IMR-90 (cell line): ENCODE data around the gene PADI2. TPM values are rescaled to one million over a fixed set of nuclear protein-coding genes. Genes with fewer than 3 reads are reported as not detected.

ENCODE experiments used
- ATAC-seq: fragments of 200-7000 bp; cut with Tn5 transposase; 2 replicates; pipeline ENCODE4 v1.9.1; 2020; ENCODE audit warnings: low read depth, mild to moderate bottlenecking, moderate library complexity
- BruUV-seq: library from RNA; stranded (reverse); fragments of 400-500 nt; replicated peaks from 2 replicates; lab custom pipeline; 2021; lab: Mats Ljungman, UMichigan
- CTCF ChIA-PET: fragments of 300-600 bp; formaldehyde crosslinking; extraction: SDS; loops from one replicate; lab custom pipeline; 2021; ENCODE audit warnings: antibody characterized with exemption; lab: Yijun Ruan, JAX
- POLR2A ChIA-PET: fragments of 300-600 bp; sonication (Branson Sonifier 250); formaldehyde crosslinking; loops from one replicate; lab custom pipeline; 2022; ENCODE audit warnings: antibody characterized with exemption; ENCODE audit not compliant: unreplicated experiment; lab: Charles Lee
- DNase-seq: peaks from one replicate; pipeline ENCODE4 v3.0.0; 2013
- H2AFZ ChIP-seq: replicated peaks from 2 replicates; pipeline ENCODE3; 2013; ENCODE audit warnings: low read length, mild to moderate bottlenecking; ENCODE audit not compliant: poor library complexity
- H2AK5ac ChIP-seq: 2 replicates; pipeline ENCODE4 v1.6.1; 2013; ENCODE audit warnings: low read depth, low read length, inconsistent platforms
- H2AK9ac ChIP-seq: replicated peaks from 2 replicates; pipeline ENCODE3; 2013; ENCODE audit warnings: mild to moderate bottlenecking, low read depth, low read length, moderate library complexity; ENCODE audit not compliant: poor library complexity
- H2BK120ac ChIP-seq: 2 replicates; pipeline ENCODE4 v1.6.1; 2013; ENCODE audit warnings: low read depth, low read length, inconsistent platforms
- H2BK15ac ChIP-seq: 3 replicates; pipeline ENCODE4 v1.6.1; 2013; ENCODE audit warnings: low read depth, low read length, inconsistent platforms
- H2BK20ac ChIP-seq: 2 replicates; pipeline ENCODE4 v1.6.1; 2013; ENCODE audit warnings: low read depth, mild to moderate bottlenecking, inconsistent platforms, low read length, moderate library complexity
- H2BK5ac ChIP-seq: 2 replicates; pipeline ENCODE4 v1.6.1; 2013; ENCODE audit warnings: mild to moderate bottlenecking, low read depth, low read length, inconsistent platforms; ENCODE audit not compliant: poor library complexity, severe bottlenecking
- H3K14ac ChIP-seq: replicated peaks from 2 replicates; pipeline ENCODE4 v1.6.1; 2013; ENCODE audit warnings: low read depth, low read length, inconsistent platforms
- H3K18ac ChIP-seq: 2 replicates; pipeline ENCODE4 v1.6.1; 2013; ENCODE audit warnings: low read depth, low read length, control low read depth
- H3K23ac ChIP-seq: 2 replicates; pipeline ENCODE4 v1.6.1; 2013; ENCODE audit warnings: low read depth, low read length, inconsistent platforms
- H3K27ac ChIP-seq: 2 replicates; pipeline ENCODE4 v1.5.1; 2013; ENCODE audit warnings: mild to moderate bottlenecking, control low read depth, low read length; ENCODE audit not compliant: insufficient read depth
- H3K27me3 ChIP-seq: 2 replicates; pipeline ENCODE4 v1.6.1; 2013; ENCODE audit warnings: low read length; ENCODE audit not compliant: control insufficient read depth, insufficient read depth
- H3K36me3 ChIP-seq: 2 replicates; pipeline ENCODE4 v1.6.1; 2013; ENCODE audit warnings: low read length, mixed read lengths; ENCODE audit not compliant: control insufficient read depth, insufficient read depth
- H3K4ac ChIP-seq: 2 replicates; pipeline ENCODE4 v1.6.1; 2013; ENCODE audit warnings: low read depth, low read length, inconsistent platforms
- H3K4me1 ChIP-seq: 2 replicates; pipeline ENCODE4 v1.6.1; 2013; ENCODE audit warnings: low read length, mixed read lengths; ENCODE audit not compliant: control insufficient read depth, insufficient read depth
- H3K4me2 ChIP-seq: 2 replicates; pipeline ENCODE4 v1.6.1; 2013; ENCODE audit warnings: low read depth, mild to moderate bottlenecking, control low read depth, low read length, moderate library complexity
- H3K4me3 ChIP-seq: 2 replicates; pipeline ENCODE4 v1.5.1; 2013; ENCODE audit warnings: low read depth, mild to moderate bottlenecking, control low read depth, low read length, moderate library complexity; ENCODE audit not compliant: insufficient read depth
- H3K56ac ChIP-seq: 2 replicates; pipeline ENCODE4 v1.6.1; 2013; ENCODE audit warnings: low read length, inconsistent platforms; ENCODE audit not compliant: insufficient read depth; ENCODE audit errors: extremely low read depth
- H3K79me1 ChIP-seq, 2 experiments: 2 replicates each; pipeline ENCODE4 v1.6.1; 2013; ENCODE audit warnings: low read length in 2 of 2, inconsistent platforms in 1 of 2, low read depth in 1 of 2
- H3K9ac ChIP-seq: 2 replicates; pipeline ENCODE4 v1.6.1; 2013; ENCODE audit warnings: low read depth, low read length, control low read depth
- H3K9me1 ChIP-seq: 2 replicates; pipeline ENCODE4 v1.6.1; 2013; ENCODE audit warnings: low read length, inconsistent platforms; ENCODE audit not compliant: insufficient read depth
- H3K9me3 ChIP-seq: 2 replicates; pipeline ENCODE4 v1.6.1; 2013; ENCODE audit warnings: low read length; ENCODE audit not compliant: control insufficient read depth, insufficient read depth
- H4K20me1 ChIP-seq: 2 replicates; pipeline ENCODE4 v1.6.1; 2013; ENCODE audit warnings: low read length, inconsistent platforms; ENCODE audit not compliant: insufficient read depth
- H4K5ac ChIP-seq: 2 replicates; pipeline ENCODE4 v1.6.1; 2013; ENCODE audit warnings: mild to moderate bottlenecking, low read depth, low read length, control low read depth
- H4K8ac ChIP-seq, 2 experiments: 2 replicates each; pipeline ENCODE4 v1.6.1; 2013; ENCODE audit warnings: low read depth in 2 of 2, low read length in 2 of 2, control low read depth in 1 of 2, inconsistent platforms in 1 of 2
- H4K91ac ChIP-seq: 2 replicates; pipeline ENCODE4 v1.6.1; 2013; ENCODE audit warnings: low read depth, low read length, inconsistent platforms; ENCODE audit not compliant: insufficient read depth
- BHLHE40 ChIP-seq: fragments of 150-350 bp; IDR thresholded peaks from 2 replicates; pipeline ENCODE4 v1.6.1; 2016; ENCODE audit warnings: mild to moderate bottlenecking, low read depth, low read length
- WGBS, 2 experiments: methylation state at CpG; one replicate each; pipeline versions ENCODE4 v1.1.5 to v1.1.7; 2013; ENCODE audit warnings: missing lambda C conversion rate in 2 of 2; ENCODE audit not compliant: insufficient read length in 1 of 2; ENCODE audit errors: extremely low coverage in 2 of 2; 5-methylcytosine and 5-hydroxymethylcytosine counted together
- dilution Hi-C: fragments of 300-500 bp; cut with HindIII; formaldehyde crosslinking; loops from one replicate; pipeline ENCODE4 v1.14.3; 2018; ENCODE audit warnings: low sequenced_read_pairs; ENCODE audit not compliant: unreplicated experiment
- in situ Hi-C: fragments of 300-500 bp; cut with MboI; formaldehyde crosslinking; loops from 3 replicates; pipeline ENCODE4 v1.14.3; 2019; ENCODE audit warnings: low sequenced_read_pairs, inconsistent platforms, mixed read lengths
- intact Hi-C: fragments of 100-400 bp; cut with micrococcal nuclease; formaldehyde crosslinking; loops from 2 replicates; pipeline ENCODE4 v1.10.0; 2022
- polyA plus RNA-seq, 3 experiments: library from polyadenylated mRNA; depleted of rRNA; stranded (reverse); fragments of >200 nt; gene quantifications; 2 replicates each; pipeline ENCODE4 v1.2.3, GENCODE V29; 2012; ENCODE audit warnings: low replicate concordance in 1 of 3
- total RNA-seq: library from RNA; depleted of rRNA; stranded (reverse); fragments of >200 nt; gene quantifications from 2 replicates; pipeline ENCODE4 v1.2.3, GENCODE V29; 2012

Gene PADI2
- total and polyA plus RNA-seq, 2 of the 4 experiments (the other 2 are of a cell fraction): not detected

- Histone ChIP-seq H3K56ac (no peak overlapping the region), H3K9me3 (peaks cover 8% of the 10 kb centered on the region), H3K9ac (no peak overlapping the region), H4K8ac (no peak overlapping the region), H2AFZ (no peak overlapping the region), H2BK20ac (no peak overlapping the region), H3K4me2 (no peak overlapping the region), H3K4me1 (no peaks in the 10 kb centered on the region), H3K9me1 (no peaks in the 10 kb centered on the region), H3K79me1 (no peaks in the 10 kb centered on the region), H4K20me1 (no peaks in the 10 kb centered on the region), H3K27ac (no peak overlapping the region), H2AK9ac (no peak overlapping the region), H3K27me3 (peaks cover 20% of the 10 kb centered on the region; the same call in 1 of the 2 replicates), H2BK15ac (no peak overlapping the region), H4K91ac (no peak overlapping the region), H3K23ac (no peak overlapping the region), H3K14ac (no peak overlapping the region), H3K4ac (no peak overlapping the region), H4K5ac (no peak overlapping the region), H2BK5ac (no peak overlapping the region), H2BK120ac (no peak overlapping the region), H3K18ac (no peak overlapping the region), H3K36me3 (no peaks in the 10 kb centered on the region), H2AK5ac (no peak overlapping the region), H3K4me3 (no peak overlapping the region)
- no peak for DNase-seq
- BruUV-seq: no TSS peak
- no CpG with 5 or more reads among the region's 11 CpGs for WGBS, 2 experiments
- CTCF ChIA-PET: no interaction called here
- in situ Hi-C loops: no loop called here
- dilution Hi-C loops: no loop called here
- ATAC-seq: no peak
- intact Hi-C loops: no loop called here
- no peak for TF ChIP-seq BHLHE40
- POLR2A ChIA-PET: no interaction called here
These were observed 52.7 kb downstream of the PADI2 start for GRCh38 chr1:17066361-17067068.
